Left lung (tissue), 10 donors: ENCODE results near the gene PSMB7. TPM values are rescaled to one million over a fixed set of nuclear protein-coding genes. Genes with fewer than 3 reads are reported as not detected.

Experiments used
- ATAC-seq: fragments of 200-7000 bp; cut with Tn5 transposase; one replicate; pipeline ENCODE4 v1.9.1; 2020; ENCODE audit warnings: moderate library complexity
- DNase-seq, 4 donors: peaks; one replicate each; pipeline ENCODE4 v3.0.0-alpha.2; 2013 to 2020
- H3K27ac ChIP-seq, 2 donors: fragments of 200-600 bp; sonication (generic) in 1 of 2; one replicate each; pipeline versions ENCODE4 v1.5.0 to v1.8.0; 2020 to 2021
- H3K27me3 ChIP-seq, 2 donors: fragments of 200-600 bp; sonication (generic) in 1 of 2; one replicate each; pipeline versions ENCODE4 v1.5.0 to v1.8.0; 2020 to 2021
- H3K36me3 ChIP-seq, 2 donors: fragments of 200-600 bp; sonication (generic) in 1 of 2; one replicate each; pipeline versions ENCODE4 v1.5.0 to v1.8.0; 2020 to 2021
- H3K4me1 ChIP-seq, 2 donors: fragments of 200-600 bp; one replicate each; pipeline ENCODE4 v1.8.0; 2021
- H3K4me3 ChIP-seq, 2 donors: fragments of 200-600 bp; sonication (generic) in 1 of 2; one replicate each; pipeline versions ENCODE4 v1.5.0 to v1.8.0; 2020 to 2021; ENCODE audit warnings: mild to moderate bottlenecking in 1 of 2
- H3K9me3 ChIP-seq, 2 donors: fragments of 200-600 bp; sonication (generic) in 1 of 2; one replicate each; pipeline versions ENCODE4 v1.5.0 to v1.8.0; 2020 to 2021
- CTCF ChIP-seq, 2 donors: fragments of 200-600 bp; sonication (generic) in 1 of 2; IDR thresholded peaks; one replicate each; pipeline versions ENCODE4 v1.5.0 to v1.8.0; 2021; ENCODE audit warnings: antibody characterized with exemption in 2 of 2
- intact Hi-C, 2 donors: fragments of 100-400 bp; cut with DNase I; formaldehyde crosslinking; loops; one replicate each; pipeline versions ENCODE4 v1.11.2 to v1.14.2; 2022
- polyA plus RNA-seq, 6 donors: library from polyadenylated mRNA; unstranded; fragments of 120-200 nt; gene quantifications; one replicate each; pipeline ENCODE4 v1.2.1, GENCODE V29; 2013; ENCODE audit not compliant: insufficient read length in 6 of 6
- total RNA-seq, 2 donors: library from RNA; stranded (reverse); fragmentation: NEBNext Ultra II Directional; extraction: Animal tissue kit (Norgen Biotek cat#: 25700); gene quantifications; one replicate each; pipeline ENCODE4 v1.2.1, GENCODE V29; 2021
- donor health status: DM: no; HTN: yes; CAD: no.
- donor health status: DM: no; HTN: no; CAD: no.

The PSMB7 gene
- total and polyA plus RNA-seq, 8 donors, result 86.3 to 220 (median 203) TPM

GRCh38 chr9:124439686-124440243 lies 24.5 kb upstream of the PSMB7 start:
- Histone ChIP-seq H3K27ac (no peak overlapping the region), H3K27me3 (peaks cover 0 to 46% of the 10 kb centered on the region in 2 donors), H3K36me3 (no peaks in the 10 kb centered on the region), H3K9me3 (peaks cover 0 to 4% of the 10 kb centered on the region in 2 donors), H3K4me3 (no peak overlapping the region), H3K4me1 (no peaks in the 10 kb centered on the region)
- ATAC-seq, result no peak
- peak in 1 of 4 donors; percentile 8 for DNase-seq
- intact Hi-C loops, result no loop called here
- no peak for TF ChIP-seq CTCF (IDR thresholded peaks at IDR 0.05)

- no peak overlapping the region for H3K4me3 ChIP-seq
- ATAC-seq, result no peak
- H3K9me3 ChIP-seq, result peaks cover 0 to 4% of the 10 kb centered on the region in 2 donors
- no peaks in the 10 kb centered on the region for H3K36me3 ChIP-seq
- H3K27ac ChIP-seq, result no peak overlapping the region
- no peaks in the 10 kb centered on the region for H3K4me1 ChIP-seq
- no peak for DNase-seq
- intact Hi-C loops, result no loop called here
- no peak for TF ChIP-seq CTCF (IDR thresholded peaks at IDR 0.05)
- H3K27me3 ChIP-seq, result peaks cover 0 to 46% of the 10 kb centered on the region in 2 donors
Measured at GRCh38 chr9:124439086-124439485, 23.8 kb upstream of the PSMB7 start.

DNA sequence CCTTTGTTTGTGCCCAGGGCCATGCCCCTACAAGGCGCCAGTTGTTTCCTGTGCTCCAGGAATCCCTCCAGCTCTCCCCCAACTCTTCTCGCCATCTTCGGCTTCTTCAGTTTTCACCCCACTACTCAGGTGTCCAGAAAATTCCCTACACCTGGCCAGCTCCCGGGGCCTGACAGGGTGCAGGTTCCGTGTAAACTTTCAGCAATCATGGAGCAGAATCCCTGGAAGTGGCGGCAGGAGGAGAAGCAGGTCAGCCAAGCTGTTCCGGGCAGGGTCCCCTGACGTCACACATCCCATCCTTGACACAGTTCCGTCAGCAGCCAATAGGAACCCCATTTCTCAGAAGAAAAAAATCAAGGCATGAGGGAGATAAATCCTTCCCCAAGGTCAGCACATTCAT lies 22.8 kb upstream of the PSMB7 start:
- DNase-seq, result no peak
- no peaks in the 10 kb centered on the region for H3K4me1 ChIP-seq
- H3K27ac ChIP-seq, result no peak overlapping the region
- TF ChIP-seq CTCF (IDR thresholded peaks at IDR 0.05), result no peak
- intact Hi-C loops, result no loop called here
- no peak overlapping the region for H3K4me3 ChIP-seq
- H3K27me3 ChIP-seq, result peaks cover 0 to 46% of the 10 kb centered on the region in 2 donors
- ATAC-seq, result no peak
- peaks cover 0 to 4% of the 10 kb centered on the region in 2 donors for H3K9me3 ChIP-seq
- no peaks in the 10 kb centered on the region for H3K36me3 ChIP-seq

- H3K27me3 ChIP-seq, result peaks cover 0 to 39% of the 10 kb centered on the region in 2 donors
- no peaks in the 10 kb centered on the region for H3K4me1 ChIP-seq
- H3K36me3 ChIP-seq, result no peaks in the 10 kb centered on the region
- ATAC-seq, result no peak
- H3K27ac ChIP-seq, result no peak overlapping the region
- no peak overlapping the region for H3K4me3 ChIP-seq
- intact Hi-C loops, result no loop called here
- no peak for TF ChIP-seq CTCF (IDR thresholded peaks at IDR 0.05)
- H3K9me3 ChIP-seq, result peaks cover 0 to 4% of the 10 kb centered on the region in 2 donors
- no peak for DNase-seq
Measured at GRCh38 chr9:124437086-124437485, 21.8 kb upstream of the PSMB7 start.

DNA sequence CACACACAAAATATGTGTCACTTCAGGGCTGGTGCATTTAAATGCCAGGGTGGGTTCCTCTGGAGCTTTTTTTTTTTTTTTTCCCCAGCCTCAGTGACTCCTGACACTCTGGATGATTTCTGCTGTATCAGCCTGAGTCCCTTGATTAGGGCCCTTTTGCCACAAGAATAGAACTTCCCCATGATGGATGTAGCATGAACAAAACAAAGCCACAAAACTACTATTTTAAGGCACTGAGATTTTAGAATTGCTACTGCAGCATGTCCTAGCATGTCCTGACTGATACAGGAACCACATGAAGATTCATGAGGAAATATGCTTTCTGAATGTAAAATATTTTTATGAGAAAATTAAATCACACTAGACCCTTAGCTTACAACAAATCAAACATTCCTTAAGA lies 21.1 kb upstream of the PSMB7 start:
- Histone ChIP-seq H3K27ac (no peak overlapping the region), H3K27me3 (peaks cover 0 to 31% of the 10 kb centered on the region in 2 donors), H3K4me1 (no peaks in the 10 kb centered on the region), H3K9me3 (peaks cover 0 to 4% of the 10 kb centered on the region in 2 donors), H3K4me3 (no peak overlapping the region), H3K36me3 (no peaks in the 10 kb centered on the region)
- ATAC-seq (no peak), DNase-seq (no peak)
- no peak for TF ChIP-seq CTCF (IDR thresholded peaks at IDR 0.05)
- intact Hi-C loops, result no loop called here
